ENCODE results near the gene EFCAB9.

Gene EFCAB9

GRCh38 chr5:172178991-172179989 is 14.7 kb upstream of the EFCAB9 start:
- Histone ChIP-seq H3K4me3 (ENCODE audit: low read length) (peak overlapping the region; percentile 31), H2AFZ (ENCODE audit: low read depth, low read length) (no peak overlapping the region), H3K4me1 (ENCODE audit: low read length) (peaks cover 46% of the 10 kb centered on the region), H3K27ac (ENCODE audit: low read length) (peak overlapping the region; percentile 54), H3K9me3 (ENCODE audit: insufficient read depth, low read length) (peaks cover 5% of the 10 kb centered on the region; the same call in 1 of the 2 replicates), H3K4me2 (ENCODE audit: low read length) (peak overlapping the region; percentile 53), H3K27me3 (ENCODE audit: low read depth, low read length) (no peaks in the 10 kb centered on the region), H4K20me1 (ENCODE audit: insufficient read depth, low read length) (peaks cover 9% of the 10 kb centered on the region), H3K36me3 (replicated peaks; ENCODE audit: low read depth, low read length) (peaks cover 41% of the 10 kb centered on the region), H3K79me2 (ENCODE audit: low read length) (peaks cover 96% of the 10 kb centered on the region), H3K9ac (ENCODE audit: low read length) (peak overlapping the region; percentile 41)
- TF ChIP-seq CTCF (IDR thresholded peaks at IDR 0.05; ENCODE audit: low read depth, low read length) (no peak), EZH2phosphoT487 (IDR thresholded peaks at IDR 0.05; ENCODE audit: low read depth) (no peak)

- Histone ChIP-seq H2AFZ (ENCODE audit: low read depth, low read length) (no peak overlapping the region), H3K36me3 (replicated peaks; ENCODE audit: low read depth, low read length) (peaks cover 47% of the 10 kb centered on the region), H4K20me1 (ENCODE audit: insufficient read depth, low read length) (peaks cover 9% of the 10 kb centered on the region), H3K9me3 (ENCODE audit: insufficient read depth, low read length) (peaks cover 5% of the 10 kb centered on the region; the same call in 1 of the 2 replicates), H3K9ac (ENCODE audit: low read length) (no peak overlapping the region), H3K4me1 (ENCODE audit: low read length) (peaks cover 46% of the 10 kb centered on the region), H3K4me3 (ENCODE audit: low read length) (no peak overlapping the region), H3K27ac (ENCODE audit: low read length) (no peak overlapping the region), H3K79me2 (ENCODE audit: low read length) (peaks cover 99% of the 10 kb centered on the region), H3K27me3 (ENCODE audit: low read depth, low read length) (no peaks in the 10 kb centered on the region), H3K4me2 (ENCODE audit: low read length) (no peak overlapping the region)
- TF ChIP-seq CTCF (IDR thresholded peaks at IDR 0.05; ENCODE audit: low read depth, low read length) (no peak), EZH2phosphoT487 (IDR thresholded peaks at IDR 0.05; ENCODE audit: low read depth) (no peak)
Observed at GRCh38 chr5:172180936-172181335, 13.0 kb upstream of the EFCAB9 start.

GRCh38 chr5:172182291-172182690 is 11.7 kb upstream of the EFCAB9 start:
- Histone ChIP-seq H3K4me3 (ENCODE audit: low read length) (no peak overlapping the region), H3K4me2 (ENCODE audit: low read length) (no peak overlapping the region), H3K9me3 (ENCODE audit: insufficient read depth, low read length) (peaks cover 5% of the 10 kb centered on the region; the same call in 1 of the 2 replicates), H3K27me3 (ENCODE audit: low read depth, low read length) (no peaks in the 10 kb centered on the region), H3K27ac (ENCODE audit: low read length) (no peak overlapping the region), H3K79me2 (ENCODE audit: low read length) (peaks cover 99% of the 10 kb centered on the region), H3K36me3 (replicated peaks; ENCODE audit: low read depth, low read length) (peaks cover 38% of the 10 kb centered on the region), H2AFZ (ENCODE audit: low read depth, low read length) (no peak overlapping the region), H3K4me1 (ENCODE audit: low read length) (peaks cover 43% of the 10 kb centered on the region), H4K20me1 (ENCODE audit: insufficient read depth, low read length) (peaks cover 9% of the 10 kb centered on the region), H3K9ac (ENCODE audit: low read length) (no peak overlapping the region)
- TF ChIP-seq CTCF (IDR thresholded peaks at IDR 0.05; ENCODE audit: low read depth, low read length) (no peak), EZH2phosphoT487 (IDR thresholded peaks at IDR 0.05; ENCODE audit: low read depth) (no peak)

- TF ChIP-seq EZH2phosphoT487 (IDR thresholded peaks at IDR 0.05; ENCODE audit: low read depth) = no peak
- no peak for TF ChIP-seq CTCF (IDR thresholded peaks at IDR 0.05; ENCODE audit: low read depth, low read length)
- H3K36me3 ChIP-seq (replicated peaks; ENCODE audit: low read depth, low read length) = peaks cover 37% of the 10 kb centered on the region
- H4K20me1 ChIP-seq (ENCODE audit: insufficient read depth, low read length) = peaks cover 3% of the 10 kb centered on the region
- H3K4me3 ChIP-seq (ENCODE audit: low read length) = no peak overlapping the region
- peaks cover 41% of the 10 kb centered on the region for H3K4me1 ChIP-seq (ENCODE audit: low read length)
- H2AFZ ChIP-seq (ENCODE audit: low read depth, low read length) = no peak overlapping the region
- H3K27ac ChIP-seq (ENCODE audit: low read length) = peak overlapping the region; percentile 90; the same call in 1 of the 2 replicates
- H3K9ac ChIP-seq (ENCODE audit: low read length) = no peak overlapping the region
- peak overlapping the region; percentile 70; the same call in 1 of the 2 replicates for H3K4me2 ChIP-seq (ENCODE audit: low read length)
- H3K9me3 ChIP-seq (ENCODE audit: insufficient read depth, low read length) = peaks cover 5% of the 10 kb centered on the region; the same call in 1 of the 2 replicates
- H3K79me2 ChIP-seq (ENCODE audit: low read length) = peaks cover 89% of the 10 kb centered on the region
- H3K27me3 ChIP-seq (ENCODE audit: low read depth, low read length) = no peaks in the 10 kb centered on the region
Observed at GRCh38 chr5:172183881-172184280, 10.1 kb upstream of the EFCAB9 start.

All from OCI-LY3 (cell line).